ENCODE data around the gene BUB3.

BUB3 gene

DNA sequence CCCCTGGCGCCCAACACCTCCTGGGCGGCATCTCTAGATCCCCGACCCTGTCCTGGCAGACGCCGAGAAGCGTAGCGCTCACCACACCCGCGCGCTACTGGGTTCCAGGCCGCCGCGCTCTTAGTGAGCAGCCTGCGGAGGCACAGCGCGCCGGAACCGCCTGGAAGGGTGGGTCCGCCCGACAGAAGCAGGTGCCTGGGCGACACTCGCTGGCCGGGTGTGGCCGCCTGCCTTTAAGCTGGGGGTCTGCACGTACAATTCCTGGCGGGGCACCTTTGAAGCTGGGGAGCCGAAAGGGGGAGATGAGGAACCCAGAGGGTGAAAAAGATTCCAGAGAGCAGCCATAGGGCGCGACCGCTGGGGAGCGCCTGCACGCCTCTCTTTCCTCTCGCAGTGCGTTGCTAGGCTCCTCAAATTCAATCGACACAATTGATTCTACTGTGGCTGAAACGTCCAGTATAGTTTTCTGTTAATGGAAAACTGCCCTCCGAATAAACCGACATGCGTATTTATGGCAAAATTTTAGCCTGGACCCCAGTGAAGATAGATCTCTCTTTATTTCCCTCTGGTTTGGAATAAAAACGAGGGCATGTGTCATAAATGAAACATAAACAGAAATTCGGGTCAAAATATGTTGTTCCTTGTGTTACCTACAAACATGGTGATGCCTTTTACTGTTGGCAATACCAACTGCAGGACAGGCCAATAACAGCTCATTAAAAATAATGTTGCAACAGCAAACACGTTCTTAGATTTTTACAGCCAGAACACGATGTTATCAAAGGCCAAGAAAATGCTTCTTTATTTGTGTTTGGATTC is 13.8 kb upstream of the BUB3 start:
- DNase-seq (ENCODE audit: low read depth), result no peak
- no peak overlapping the region for H3K4me3 ChIP-seq (ENCODE audit: low read depth, low read length)

DNA sequence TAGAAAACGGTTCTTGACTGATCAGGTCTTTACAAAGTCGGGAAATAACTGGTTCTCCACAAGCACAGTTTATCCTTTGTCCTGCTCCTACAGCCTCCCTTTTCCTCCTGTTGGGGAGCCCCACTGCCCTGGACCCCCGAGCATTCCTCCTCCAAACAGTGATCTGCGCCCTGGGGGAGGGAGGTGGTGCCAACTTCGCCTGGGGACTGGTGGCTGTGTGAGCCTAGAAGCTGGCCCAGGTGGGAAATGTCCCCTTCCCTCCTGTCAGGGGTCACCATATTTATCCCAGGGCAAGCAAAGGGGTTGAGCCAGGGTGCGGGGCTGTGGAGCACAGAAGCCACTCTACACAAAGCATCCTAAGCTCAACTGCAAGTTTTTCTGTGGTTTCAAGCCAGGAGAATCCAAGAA is 13.2 kb upstream of the BUB3 start:
- no peak overlapping the region for H3K4me3 ChIP-seq (ENCODE audit: low read depth, low read length)
- no peak for DNase-seq (ENCODE audit: low read depth)

DNA sequence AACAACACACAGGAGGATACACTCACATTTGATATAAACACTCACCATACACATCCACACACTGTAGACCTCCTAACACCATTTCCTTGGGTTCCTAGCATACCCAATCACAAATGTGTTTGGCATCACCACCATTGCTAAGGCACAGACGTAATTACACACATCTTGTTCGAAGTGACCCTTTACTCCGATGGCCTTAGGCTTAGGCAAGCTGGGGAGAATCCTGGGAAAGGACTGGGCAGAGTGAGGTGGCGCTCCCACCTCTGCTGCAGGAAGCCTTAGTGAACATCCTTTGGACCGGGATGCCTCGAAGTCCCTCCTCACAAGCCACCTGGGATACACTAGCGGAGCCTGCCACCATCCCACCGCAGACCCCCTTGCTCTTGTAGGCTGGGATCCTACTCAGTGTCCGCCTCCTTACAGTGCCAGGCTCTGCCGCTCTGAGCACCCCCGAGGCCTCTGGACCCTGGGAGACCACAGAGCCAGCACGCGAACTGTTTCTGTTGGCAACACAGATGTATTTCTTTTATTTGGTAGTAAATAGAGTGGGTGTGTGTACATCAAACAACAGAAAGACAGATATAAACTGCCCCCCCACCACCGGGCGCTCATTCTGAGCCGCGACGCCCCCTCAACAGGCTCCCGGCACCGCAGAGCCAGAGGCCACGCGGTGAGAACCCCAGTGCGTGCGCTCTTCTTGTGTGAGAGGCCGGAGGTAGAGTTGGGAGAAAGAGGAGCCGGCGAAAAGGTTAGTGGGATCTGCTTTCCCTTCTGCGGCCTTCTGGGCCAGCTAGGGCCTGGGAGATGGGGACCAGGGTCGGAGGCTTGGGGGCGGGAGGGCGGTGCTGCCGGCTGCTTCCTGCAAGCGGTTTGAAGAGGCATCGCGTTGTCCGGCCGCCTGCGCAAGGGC is 12.2 kb upstream of the BUB3 start:
- no peak for DNase-seq (ENCODE audit: low read depth)
- H3K4me3 ChIP-seq (ENCODE audit: low read depth, low read length), result no peak overlapping the region

DNA sequence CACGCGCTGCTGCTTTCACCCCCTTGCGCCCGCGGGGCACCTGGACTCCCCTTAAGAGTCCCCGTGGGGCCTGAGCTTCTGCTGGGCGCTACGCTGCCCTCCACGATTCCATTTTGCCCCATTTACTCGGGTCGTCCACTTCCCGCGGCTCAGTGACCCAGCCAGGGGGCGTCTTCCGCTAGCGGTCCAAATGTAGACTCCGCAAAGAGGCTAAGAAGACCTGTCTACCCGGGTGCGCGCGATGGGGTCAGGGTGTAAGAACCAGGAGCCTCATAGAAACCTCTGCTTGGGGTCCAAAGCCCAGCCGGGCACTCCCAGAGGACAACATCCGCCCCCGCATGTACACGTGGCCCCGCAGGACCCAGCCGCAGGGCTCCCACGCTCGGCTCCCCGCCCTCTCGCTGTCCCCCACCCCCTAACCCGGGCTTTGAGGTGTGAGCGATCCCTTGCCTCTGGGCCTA is 11.5 kb upstream of the BUB3 start:
- H3K4me3 ChIP-seq (ENCODE audit: low read depth, low read length), result no peak overlapping the region
- DNase-seq (ENCODE audit: low read depth), result no peak

DNA sequence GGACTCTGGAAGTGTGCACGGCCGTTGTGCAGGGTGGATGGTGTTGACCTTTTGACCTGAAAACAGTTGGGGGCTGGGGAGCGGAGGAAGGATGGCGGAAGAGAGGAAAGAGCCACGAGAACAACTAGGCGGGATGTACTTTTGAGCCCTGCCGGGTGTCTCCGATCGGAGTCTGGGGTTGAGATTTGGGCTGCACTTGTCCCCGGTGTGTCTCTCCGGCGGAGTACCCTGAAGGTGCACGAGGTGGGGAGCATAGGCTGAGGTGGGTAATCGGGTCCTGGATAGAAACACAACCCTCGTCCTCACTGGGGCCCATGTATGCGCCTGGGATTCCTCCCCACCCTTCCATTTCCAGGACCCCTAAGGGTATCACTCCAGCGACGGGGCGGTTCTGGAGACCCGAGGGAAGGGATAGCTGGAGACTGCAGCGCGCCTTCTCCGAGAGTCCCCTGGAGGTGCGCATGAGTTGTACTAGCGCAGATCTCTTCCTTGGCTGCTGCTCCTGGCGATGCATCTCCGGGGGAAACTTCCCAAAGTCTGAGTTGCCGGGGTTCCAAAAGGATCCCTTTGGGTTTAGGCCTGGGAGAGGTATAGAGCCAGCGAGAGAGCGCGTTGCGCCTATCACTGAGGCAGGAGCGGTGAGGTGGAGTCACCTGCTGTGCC is 10.9 kb upstream of the BUB3 start:
- no peak overlapping the region for H3K4me3 ChIP-seq (ENCODE audit: low read depth, low read length)
- DNase-seq (ENCODE audit: low read depth), result no peak

DNA sequence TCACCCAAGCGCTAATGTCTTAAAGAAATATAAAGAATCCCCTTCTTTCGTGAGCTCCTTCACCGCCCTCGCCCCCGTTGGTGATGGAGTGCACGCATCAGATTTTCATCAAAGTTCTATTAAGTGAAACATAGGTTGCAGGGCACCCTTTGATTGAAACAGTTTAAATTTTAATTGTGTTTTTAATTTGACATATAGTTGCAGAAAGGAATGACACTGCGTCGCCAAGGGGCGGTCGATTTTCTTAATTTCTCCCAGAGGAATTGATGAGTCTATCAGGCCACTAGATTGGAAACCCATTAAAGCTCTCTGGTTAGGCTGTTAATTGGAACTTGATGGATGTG is 10.4 kb upstream of the BUB3 start:
- H3K4me3 ChIP-seq (ENCODE audit: low read depth, low read length), result no peak overlapping the region
- DNase-seq (ENCODE audit: low read depth), result no peak

DNA sequence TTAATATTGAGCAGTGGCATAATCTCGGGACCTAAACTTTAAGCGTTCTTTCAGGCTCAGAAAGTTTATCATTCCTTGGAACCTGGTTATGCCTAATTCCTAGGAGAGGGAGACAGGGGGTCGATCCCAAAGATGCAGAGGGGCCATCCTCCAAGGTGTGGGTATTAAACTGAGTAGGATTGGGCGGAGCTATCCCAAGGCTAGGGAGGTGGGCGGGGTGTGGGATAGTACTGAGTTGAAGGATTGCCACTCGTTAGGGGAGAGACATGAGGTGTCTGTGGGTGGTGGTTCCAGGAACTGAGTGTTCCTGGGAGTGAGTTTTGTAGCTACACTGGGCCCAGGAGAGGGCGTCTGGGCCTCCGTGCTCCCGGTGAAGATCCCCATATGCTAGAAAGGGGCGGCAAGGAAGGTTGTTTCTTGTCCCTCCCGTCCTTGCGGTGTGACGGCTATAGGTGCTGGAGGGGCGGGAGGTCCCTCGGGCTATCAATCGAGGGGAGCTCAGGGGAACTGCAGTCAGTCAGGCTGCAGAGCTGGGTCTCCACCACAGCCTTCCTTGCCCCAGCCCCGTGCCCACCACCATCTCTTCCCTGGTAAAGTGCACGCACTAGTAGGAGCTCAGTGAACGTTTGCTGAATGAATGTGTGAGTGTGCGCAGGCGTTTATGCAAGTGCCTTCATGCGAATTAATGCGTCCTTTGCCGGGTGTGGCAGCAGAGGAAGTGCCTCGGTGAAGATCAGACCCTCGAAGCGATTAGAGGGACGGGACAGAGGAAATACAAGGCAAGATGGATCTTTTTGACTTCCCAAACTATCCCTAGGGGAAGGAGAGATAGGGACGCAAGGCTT is 9.3 kb upstream of the BUB3 start:
- H3K4me3 ChIP-seq (ENCODE audit: low read depth, low read length), result no peak overlapping the region
- DNase-seq (ENCODE audit: low read depth), result no peak

DNA sequence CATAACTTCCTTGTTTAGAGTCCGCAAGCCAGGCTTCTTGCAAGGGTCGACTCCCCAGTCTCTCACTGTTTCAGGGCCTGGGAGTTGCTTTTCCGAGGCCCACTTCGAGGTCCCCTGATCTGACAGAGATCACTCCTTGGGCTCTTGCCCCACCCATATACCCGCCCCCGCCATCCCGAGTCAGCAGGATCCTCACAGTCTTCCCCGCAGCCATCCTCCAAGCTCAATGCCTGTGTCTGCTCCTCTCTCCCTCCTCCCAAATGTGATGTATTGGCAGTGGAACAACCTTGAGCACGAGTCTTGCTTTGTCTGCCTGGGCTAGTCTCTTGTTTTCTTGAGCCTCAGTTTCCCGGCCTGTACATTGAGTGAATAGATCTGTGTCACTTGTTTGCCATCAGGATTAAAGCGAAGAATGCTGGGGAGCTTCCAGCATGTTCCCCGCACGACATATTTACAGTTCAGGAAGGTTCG is 8.6 kb upstream of the BUB3 start:
- no peak for DNase-seq (ENCODE audit: low read depth)
- H3K4me3 ChIP-seq (ENCODE audit: low read depth, low read length), result no peak overlapping the region

DNA sequence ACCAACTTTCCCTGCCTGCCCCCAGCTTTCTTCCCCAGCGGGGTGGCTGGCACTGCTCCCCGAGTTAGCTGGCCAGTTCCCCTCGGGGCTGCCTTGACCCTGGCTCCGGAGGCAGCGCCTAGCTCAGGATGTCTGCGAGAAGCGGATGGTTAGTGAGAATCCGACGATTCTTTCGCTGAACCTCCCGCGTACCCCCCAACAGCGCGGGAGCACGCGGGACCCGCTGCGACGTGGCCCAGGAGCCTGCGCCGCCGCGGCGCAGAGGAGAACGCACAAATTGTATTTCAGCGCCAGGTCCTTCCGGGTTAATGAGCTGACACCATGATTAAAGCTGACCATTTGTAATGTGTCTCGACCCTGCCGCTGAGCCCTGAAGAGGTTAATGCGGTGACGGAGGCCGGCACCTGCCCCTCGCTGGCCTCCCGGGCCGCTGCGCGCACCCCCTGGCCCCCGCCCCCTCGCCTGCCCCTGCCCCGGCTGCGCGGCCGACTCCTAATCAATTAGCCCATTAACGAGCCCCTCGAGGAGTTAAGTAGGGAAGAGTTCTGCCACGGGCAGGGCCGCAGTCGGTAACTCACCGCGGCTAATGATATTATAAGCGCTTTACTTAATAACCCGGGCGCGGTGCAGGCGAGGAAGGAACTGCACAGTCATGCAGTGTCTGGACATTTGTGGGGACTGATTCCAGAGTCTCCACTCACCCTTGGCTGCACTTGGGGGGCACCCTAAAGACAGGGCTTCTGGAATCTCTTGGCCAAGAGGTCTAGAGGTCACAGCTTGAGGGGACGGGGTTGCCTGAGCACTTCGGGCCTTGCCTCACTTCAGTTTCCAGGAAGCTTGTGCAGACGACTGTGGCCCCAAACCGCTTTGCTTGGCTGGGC is 7.9 kb upstream of the BUB3 start:
- no peak for DNase-seq (ENCODE audit: low read depth)
- H3K4me3 ChIP-seq (ENCODE audit: low read depth, low read length), result no peak overlapping the region

DNA sequence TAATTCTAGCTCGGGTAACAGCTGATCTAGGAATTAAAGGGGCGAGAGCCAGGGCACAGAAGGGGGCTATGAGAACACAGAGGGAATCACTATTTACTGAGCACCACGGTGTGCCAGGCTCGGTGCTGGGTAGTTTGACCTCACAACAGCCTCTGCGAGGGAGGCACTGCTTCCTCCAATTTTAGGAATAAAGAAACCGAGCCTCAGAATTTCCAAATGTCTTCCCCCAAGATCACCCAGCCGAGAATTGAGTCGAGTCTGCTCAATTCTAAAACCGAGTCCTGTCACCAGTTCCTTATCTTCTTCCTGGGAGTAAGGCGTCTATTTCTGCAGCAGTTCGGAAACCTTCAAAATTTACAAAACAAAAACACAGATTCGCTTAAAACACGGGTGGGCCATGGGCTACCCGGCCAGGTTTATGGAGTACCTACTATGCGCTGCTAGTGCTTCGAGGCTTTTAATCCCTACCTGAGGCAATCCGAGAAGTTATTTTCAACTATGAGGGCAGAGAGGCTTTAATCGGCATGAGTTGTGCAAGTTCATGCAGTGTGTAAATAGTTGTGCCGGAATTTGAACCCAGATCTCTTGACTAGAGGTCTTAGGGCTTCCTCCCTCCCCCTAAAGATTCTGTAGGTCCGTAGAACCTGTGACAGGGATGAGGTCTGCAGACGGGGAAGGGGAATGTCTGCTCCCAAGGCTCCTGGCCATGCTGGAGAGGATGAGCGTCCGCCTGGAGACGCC is 7.1 kb upstream of the BUB3 start:
- no peak for DNase-seq (ENCODE audit: low read depth)
- no peak overlapping the region for H3K4me3 ChIP-seq (ENCODE audit: low read depth, low read length)

DNA sequence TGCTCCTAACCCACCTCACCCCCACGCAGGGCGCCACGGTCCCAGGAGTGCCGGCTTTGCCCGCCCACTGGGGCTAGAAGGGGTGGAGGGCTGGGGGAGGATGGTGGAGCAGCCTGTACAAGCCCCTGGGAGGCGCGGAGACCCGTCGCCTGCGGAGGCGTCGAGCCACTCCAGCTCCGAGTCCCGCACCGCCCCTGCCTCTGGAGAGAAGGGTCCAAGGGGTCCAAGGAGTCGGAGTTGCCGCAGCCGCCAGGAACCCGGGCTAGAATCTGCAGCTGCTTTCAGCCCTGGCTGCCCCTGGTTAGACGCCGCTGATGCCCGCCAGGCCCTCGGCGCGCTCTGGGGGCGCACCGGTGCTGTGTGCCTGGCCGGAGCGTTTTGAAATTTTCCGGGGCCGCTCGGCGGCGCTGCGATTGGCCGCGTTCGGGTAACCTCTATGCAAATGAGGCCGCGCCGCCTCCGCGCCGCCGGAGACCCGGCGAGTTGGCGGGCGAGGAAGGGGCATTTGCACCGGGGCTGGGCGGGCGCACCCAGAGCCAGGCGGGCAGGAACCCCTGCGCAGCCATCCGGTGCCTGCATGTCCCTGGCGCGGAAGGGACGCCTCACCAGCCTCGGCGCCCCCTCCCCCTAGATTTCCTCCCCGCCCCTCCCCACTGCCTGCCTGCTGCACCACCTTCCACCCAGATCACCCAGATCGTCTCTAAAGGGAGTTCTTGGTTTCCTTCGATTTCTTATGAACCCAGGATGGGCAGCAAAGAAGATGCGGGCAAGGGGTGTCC is 6.4 kb upstream of the BUB3 start, which contains the start of gene HMX2:
HMX2 (plus strand) TSS at position 502 of the 779 bp plus-strand sequence; CDS start at position 745, 243 bp downstream.
- no peak within 1 kb of the TSS for H3K4me3 ChIP-seq (ENCODE audit: low read depth, low read length)
- DNase-seq (ENCODE audit: low read depth), result no peak

DNA sequence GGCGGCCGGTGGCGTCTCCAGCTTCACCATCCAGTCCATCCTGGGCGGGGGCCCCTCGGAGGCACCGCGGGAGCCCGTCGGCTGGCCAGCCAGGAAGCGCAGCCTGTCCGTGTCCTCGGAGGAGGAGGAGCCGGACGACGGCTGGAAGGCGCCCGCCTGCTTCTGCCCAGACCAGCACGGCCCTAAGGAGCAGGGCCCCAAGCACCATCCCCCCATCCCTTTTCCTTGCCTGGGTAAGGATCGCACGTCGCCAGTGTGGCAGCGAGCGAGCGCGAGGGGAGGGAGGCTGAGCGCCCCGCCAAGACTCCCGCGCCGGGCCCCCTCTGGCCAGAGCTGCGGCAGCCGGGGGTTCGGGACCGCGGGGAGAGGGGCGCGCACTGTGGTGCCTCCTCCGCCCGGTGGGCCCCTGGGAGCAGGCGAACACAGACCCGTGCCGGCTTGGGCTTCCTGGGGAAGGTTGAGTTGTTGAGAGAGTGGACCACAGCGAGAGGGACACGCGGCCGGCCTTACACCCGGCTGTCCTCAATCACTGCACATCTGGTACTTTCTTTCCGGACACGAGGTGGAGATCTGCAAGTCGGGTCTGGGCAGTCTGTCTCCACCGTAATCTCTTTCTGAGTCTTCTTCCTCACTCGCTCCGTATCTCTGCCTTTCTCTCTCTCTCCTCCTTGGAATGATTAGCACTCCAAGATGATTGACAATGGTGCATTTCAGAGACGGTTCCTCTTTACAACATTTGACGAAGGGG is 5.6 kb upstream of the BUB3 start:
- no peak overlapping the region for H3K4me3 ChIP-seq (ENCODE audit: low read depth, low read length)
- no peak for DNase-seq (ENCODE audit: low read depth)

DNA sequence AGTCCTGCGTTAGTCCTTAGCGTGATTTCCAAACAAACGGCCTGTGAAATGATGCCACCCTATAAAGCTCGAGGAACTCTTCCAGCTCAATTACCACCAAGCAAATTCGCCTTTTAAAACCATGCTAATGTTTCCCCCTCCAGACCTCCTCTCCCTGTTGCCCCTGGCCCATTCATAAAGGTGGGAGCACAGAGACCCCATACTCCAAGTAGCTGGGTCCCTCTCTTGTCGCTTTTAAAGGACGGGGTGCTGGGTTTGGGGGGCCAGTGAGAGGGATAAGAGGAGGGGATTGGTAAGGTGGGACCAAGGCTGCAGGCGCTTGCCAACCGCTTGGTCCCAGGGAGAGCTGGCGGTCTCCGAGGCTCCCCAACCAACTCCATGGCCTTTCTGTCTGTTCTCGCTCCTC is 5.0 kb upstream of the BUB3 start:
- DNase-seq (ENCODE audit: low read depth), result no peak
- H3K4me3 ChIP-seq (ENCODE audit: low read depth, low read length), result peak overlapping the region; percentile 41

DNA sequence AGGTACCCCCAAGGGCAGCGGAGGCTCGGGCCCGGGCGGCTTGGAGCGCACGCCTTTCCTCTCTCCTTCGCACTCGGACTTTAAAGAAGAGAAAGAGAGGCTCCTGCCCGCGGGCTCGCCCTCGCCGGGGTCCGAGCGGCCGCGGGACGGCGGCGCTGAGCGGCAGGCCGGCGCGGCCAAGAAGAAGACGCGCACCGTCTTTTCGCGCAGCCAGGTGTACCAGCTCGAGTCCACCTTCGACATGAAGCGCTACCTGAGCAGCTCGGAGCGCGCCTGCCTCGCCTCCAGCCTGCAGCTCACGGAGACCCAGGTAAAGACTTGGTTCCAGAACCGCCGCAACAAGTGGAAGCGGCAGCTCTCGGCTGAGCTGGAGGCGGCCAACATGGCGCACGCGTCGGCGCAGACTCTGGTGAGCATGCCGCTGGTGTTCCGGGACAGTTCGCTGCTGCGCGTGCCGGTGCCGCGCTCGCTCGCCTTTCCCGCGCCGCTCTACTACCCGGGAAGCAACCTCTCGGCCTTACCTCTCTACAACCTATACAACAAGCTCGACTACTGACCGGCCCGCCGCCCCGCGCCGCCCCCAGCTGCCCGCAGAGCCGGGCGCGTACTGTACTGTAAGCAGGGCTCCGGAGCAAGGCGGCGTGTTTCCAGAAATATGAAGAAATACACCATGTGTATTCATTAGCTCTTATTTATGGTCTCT is 4.5 kb upstream of the BUB3 start:
- H3K4me3 ChIP-seq (ENCODE audit: low read depth, low read length), result peak overlapping the region; percentile 41
- DNase-seq (ENCODE audit: low read depth), result no peak

DNA sequence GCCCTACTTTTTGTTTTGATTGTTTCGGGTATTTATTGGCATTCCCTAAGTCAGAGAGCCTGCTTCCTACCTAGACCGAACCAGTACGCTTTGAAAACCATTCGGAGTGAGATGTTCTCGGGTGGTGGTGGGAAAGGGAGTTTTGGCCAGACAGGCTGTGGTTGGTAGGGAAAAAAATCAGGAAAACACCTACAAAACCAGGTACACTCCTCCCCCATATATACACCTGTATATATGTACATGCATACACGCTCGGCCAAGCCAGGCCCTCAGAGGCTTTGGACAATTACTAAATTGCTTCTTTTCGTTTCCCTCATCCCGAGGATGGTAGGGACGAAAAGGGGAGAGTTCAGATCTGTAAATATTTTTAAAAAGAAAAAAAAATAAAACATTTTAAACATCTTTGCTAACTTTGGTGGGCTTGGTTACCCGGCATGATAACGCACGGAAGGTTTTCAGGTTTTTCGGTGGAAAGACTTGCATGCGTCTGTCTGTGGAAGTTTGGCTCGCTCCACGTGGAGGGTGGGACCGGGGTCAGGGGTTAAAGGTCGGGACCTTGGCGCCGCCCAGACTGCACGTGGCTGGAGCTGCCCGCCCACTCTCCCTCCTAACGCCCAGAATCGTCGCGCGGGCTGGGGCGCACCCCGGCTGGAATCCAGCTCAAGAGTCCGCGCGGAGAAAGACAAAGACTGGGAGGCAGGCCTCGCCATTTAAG is 3.8 kb upstream of the BUB3 start:
- peak overlapping the region; percentile 41 for H3K4me3 ChIP-seq (ENCODE audit: low read depth, low read length)
- no peak for DNase-seq (ENCODE audit: low read depth)

All from skeletal muscle cell (primary cell).